ENCODE data around the gene THSD4.
"Not testable (repeated sequence)": the region's sequence is repeated elsewhere in the genome, so short reads cannot be mapped to it uniquely, and the experiment has no call there.

THSD4 gene

DNA sequence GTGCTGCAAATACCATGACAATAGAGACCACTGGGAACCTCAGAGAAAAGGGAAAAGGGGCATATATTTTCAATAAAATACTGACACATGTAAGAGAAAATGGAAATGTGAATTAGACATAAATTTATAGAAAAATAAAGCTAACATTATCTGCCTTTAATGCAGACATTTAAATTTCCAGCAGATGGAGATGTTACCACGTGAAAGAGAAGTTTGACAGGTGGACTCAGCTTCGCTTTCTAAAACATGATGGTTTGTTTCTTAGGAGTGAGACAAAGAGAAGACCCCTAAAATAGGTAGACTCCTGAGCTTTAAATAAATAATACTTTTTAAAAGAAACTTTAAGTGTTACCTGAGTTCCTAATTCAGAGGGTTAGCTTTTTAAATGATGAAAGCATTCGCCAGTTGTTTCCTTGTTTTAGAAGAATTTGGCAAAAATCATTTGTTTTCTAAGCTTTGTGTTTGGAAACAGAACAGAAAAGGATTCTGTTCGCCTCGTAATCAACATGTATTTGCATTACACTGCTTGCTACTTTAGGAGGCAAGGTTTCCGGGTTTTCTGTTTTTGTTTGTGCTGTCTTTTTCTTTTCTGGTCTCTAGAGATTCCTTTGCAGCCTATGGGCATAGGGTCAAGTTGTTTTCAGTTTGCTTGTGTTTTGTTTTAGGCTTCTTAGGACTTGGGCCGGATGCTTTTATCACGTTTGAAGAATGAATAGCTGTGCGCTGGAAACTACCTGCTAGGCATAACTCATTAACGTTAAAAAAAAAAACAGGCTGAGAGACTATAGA is 271.4 kb downstream of the THSD4 start:
- DNase-seq (ENCODE audit: low read depth) = no peak

GRCh38 chr15:71387810-71388209 is 272.5 kb downstream of the THSD4 start:
- no peak for DNase-seq (ENCODE audit: low read depth)

- no peak for DNase-seq (ENCODE audit: low read depth)
Observed at GRCh38 chr15:71390096-71390495, 274.8 kb downstream of the THSD4 start.

DNA sequence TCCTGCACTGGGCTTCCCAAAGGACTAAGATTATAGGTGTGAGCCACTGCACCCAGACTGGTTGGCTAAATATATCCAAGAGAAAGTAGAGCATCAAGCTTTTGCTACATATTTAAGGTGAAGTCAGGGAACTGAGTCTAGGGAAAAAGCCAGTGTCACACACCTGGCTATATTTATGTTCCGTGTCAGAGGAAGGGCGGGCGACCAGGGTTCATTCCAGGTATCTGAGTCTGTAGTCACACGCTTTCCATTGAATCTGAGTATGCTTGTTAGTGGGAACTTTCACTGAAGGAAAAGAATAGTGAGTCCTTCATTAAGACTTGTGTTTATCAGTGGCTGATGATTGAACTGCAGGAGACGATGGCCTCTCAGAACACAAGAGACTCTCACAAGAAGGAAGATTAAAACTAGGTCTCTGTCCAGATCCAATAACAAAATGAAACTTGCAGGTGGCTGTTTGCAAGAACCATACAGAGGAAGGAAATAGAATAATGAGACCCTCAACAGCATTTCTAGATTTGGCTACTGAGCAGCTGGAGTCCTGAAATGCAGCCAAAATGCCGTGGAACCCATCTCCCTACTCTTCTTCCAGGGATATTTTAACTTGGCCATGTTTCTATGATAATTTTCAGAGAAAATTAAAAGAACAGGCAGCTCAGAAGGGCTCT is 276.3 kb downstream of the THSD4 start:
- DNase-seq (ENCODE audit: low read depth) = no peak

DNA sequence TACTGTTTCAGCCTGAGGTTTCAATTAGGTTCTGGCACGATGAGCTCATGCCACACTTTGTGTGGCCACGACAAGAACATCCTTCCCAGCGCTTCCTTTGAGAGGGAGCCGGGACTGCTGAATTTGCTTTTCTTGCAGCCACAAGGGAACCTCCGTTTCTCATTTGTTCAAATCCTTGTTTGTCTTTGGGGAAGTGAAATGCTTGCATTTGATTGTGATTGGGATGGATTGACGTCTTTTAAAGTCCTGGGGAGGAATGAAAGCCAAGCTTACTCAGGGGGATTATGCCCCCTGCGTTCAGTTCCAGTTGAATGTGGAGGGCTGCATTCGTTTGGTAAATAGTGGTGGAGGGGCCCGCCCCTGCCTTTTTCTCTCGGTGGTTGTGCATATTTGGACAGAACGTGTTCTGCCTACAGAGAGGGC is 277.6 kb downstream of the THSD4 start:
- no peak for DNase-seq (ENCODE audit: low read depth)

GRCh38 chr15:71393383-71393782 is 278.1 kb downstream of the THSD4 start:
- DNase-seq (ENCODE audit: low read depth) = no peak

- DNase-seq (ENCODE audit: low read depth) = no peak
Observed at GRCh38 chr15:71396536-71397125, 281.4 kb downstream of the THSD4 start.

DNA sequence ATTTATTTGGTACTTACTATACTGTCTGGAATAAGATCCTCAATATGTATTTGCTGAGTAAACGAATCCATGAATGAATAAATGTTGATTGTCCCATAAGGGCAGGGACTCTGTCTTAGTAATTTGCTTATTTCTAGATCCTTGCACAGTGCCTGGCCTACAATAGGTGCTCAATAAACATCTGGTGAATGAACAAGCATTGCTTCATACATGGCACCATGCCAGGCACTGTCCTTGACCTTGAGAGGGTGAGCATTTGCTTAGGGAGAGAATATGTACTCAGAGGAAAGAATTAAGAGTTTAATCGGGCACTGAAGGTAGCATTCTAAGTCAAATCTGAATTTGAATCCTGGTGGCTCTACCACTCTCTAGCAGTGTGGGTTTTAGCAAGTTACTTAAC is 282.1 kb downstream of the THSD4 start:
- DNase-seq (ENCODE audit: low read depth) = no peak

- DNase-seq (ENCODE audit: low read depth) = no peak
Observed at GRCh38 chr15:71400294-71400693, 285.0 kb downstream of the THSD4 start.

DNA sequence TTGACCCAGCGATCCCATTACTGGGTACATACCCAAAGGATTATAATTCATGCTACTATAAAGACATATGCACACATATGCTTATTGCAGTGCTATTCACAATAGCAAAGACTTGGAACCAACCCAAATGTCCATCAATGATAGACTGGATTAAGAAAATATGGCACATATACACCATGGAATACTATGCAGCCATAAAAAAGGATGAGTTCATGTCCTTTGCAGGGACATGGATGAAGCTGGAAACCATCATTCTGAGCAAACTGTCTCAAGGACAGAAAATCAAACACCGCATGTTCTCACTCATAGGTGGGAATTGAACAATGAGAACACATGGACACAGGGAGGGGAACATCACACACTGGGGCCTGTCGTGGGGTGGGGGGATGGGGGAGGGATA is 286.5 kb downstream of the THSD4 start:
- DNase-seq (ENCODE audit: low read depth) = not testable (repeated sequence)

DNA sequence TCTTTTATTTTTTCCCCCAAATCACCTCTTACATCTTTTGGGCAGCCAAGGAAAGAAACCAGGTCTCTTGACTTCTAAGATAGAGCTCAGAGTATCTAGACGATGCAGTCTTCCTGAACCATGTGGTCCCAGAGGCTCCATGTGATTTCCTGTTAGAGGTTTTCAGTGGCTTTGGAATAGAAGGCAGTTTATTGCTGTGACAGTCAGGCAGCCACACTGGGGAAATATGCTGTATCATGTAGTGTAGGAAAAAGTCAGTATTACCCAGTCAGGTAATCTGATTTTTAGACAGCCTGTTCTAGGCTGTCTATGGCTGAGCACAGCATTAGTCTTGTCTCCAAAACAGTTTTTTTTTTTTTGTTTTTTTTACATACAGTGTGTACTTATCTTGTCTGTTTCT is 294.3 kb downstream of the THSD4 start:
- DNase-seq (ENCODE audit: low read depth) = no peak

DNA sequence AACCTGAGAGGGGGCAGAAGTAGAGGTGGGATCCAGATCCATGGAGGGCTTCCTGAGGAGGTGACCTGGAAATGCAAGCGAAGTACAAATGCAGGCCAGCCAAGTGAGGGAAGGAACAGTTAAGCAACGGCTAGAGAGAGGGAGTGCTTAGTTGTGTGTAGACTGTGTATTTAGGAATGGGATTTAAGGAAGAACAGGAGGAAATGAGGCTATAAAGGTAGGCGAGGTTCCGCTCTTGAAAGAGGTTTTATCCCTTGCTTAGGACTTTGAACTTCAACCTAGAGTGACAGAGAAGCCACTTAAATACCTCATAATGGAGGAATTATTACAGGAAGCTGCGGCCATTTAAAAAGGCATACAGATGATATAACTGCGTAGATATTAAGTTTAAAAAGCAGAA is 295.1 kb downstream of the THSD4 start:
- no peak for DNase-seq (ENCODE audit: low read depth)

GRCh38 chr15:71411538-71412482 is 296.5 kb downstream of the THSD4 start:
- DNase-seq (ENCODE audit: low read depth) = no peak

DNA sequence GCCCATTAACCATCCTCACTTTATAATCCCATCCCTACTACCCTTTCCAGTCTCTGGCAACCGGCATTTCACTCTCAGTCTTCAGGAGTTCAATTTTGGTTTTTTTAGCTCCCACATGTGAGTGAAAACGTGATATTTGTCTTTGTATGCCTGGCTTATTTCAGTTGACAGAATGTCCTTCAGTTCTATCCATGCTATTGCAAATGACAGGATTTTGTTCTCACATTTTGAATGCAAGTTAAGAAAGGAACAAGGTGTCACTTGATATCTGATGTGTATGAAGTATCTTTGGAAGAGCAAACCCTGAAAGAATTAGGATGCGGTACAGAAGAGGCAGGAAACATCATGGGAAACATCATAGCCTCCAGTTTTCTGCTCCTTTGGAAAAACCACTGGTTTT is 298.1 kb downstream of the THSD4 start:
- DNase-seq (ENCODE audit: low read depth) = no peak

- DNase-seq (ENCODE audit: low read depth) = no peak
Observed at GRCh38 chr15:71414853-71415252, 299.6 kb downstream of the THSD4 start.

DNA sequence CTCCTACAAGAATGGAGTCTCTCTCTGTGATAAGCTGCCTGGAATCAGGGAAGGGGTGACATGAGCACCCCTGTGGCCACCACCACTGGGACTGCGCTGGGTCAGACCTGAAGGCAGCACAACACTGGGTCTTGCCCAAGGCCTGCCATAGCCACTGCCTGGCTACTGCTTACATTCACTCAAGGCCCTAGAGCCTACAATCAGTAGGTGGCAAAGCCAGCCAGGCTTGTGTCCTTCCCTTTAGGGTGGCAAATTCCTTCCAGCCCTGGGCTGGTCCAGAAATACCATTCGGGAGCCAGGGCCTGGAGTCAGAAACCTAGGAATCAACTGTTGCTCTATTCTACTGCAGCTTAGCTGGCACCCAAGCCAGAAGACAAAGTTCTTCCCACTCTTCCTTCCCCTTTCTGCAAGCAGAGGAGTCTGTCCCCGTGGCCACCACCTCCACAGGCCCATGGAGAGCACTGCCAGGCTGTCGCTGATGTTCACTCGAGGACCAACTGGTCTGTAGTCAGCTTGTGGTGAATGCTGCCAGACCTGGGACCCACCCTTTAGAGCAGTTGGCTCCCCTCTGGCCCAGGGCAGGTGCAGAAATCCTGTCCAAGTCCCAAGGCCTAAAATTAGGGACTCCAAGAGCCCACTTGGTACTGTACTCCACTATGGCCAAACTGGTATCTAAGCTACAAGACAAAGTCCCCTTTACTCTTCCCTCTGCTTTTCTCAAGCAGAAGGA is 307.4 kb downstream of the THSD4 start:
- no peak for DNase-seq (ENCODE audit: low read depth)

DNA sequence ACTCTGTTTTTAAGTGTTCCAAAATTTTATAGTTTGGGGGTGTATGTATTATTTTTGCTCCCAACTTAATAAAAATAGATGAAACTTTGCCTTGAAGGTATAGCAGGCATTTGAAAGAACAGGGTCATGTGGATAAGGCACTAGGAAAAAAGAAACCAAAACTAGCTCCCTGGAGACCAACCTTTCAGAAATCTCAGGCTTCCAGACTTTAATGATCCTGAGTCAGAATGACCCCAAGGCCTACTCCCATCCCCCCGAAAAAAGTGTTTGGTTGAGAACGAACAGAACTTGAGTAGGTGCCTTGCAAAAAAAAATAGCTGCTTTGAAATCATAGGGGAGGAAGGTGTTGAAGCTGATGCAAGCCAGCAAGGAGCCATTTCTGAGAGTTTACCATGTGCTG is 309.5 kb downstream of the THSD4 start:
- no peak for DNase-seq (ENCODE audit: low read depth)

GRCh38 chr15:71425388-71425787 is 310.1 kb downstream of the THSD4 start:
- no peak for DNase-seq (ENCODE audit: low read depth)

GRCh38 chr15:71426792-71427191 is 311.5 kb downstream of the THSD4 start:
- DNase-seq (ENCODE audit: low read depth) = no peak

DNA sequence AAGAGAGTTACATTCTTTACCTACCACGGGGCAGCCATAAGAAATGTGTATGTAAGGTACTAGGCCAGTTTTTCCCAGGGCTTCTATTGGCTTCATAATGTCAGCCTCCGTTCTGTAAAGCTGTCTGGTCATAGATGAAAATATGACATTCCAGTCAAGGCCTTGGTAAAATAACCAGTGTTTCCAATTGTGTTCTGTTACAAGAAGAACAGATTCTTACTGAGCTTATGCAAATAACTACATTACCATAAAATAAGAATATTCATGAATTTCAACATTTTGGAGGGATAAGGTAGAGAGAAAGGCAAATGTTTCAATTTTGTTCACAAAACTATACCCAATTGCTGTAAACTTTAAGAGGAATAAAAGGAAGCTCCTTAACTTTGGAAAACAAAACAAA is 315.5 kb downstream of the THSD4 start:
- no peak for DNase-seq (ENCODE audit: low read depth)
